NCI-H146 treated with DMSO at 0.1 percent for 48 hours (cell line): ENCODE results near the gene TUBA1C.
"Not testable (repeated sequence)": the region's sequence is repeated elsewhere in the genome, so short reads cannot be mapped to it uniquely, and the experiment has no call there.

Experiments
- DNase-seq: peaks from one replicate; lab custom pipeline; 2025; ENCODE audit not compliant: unreplicated experiment; lab: John Stamatoyannopoulos, UW

TUBA1C gene

DNA sequence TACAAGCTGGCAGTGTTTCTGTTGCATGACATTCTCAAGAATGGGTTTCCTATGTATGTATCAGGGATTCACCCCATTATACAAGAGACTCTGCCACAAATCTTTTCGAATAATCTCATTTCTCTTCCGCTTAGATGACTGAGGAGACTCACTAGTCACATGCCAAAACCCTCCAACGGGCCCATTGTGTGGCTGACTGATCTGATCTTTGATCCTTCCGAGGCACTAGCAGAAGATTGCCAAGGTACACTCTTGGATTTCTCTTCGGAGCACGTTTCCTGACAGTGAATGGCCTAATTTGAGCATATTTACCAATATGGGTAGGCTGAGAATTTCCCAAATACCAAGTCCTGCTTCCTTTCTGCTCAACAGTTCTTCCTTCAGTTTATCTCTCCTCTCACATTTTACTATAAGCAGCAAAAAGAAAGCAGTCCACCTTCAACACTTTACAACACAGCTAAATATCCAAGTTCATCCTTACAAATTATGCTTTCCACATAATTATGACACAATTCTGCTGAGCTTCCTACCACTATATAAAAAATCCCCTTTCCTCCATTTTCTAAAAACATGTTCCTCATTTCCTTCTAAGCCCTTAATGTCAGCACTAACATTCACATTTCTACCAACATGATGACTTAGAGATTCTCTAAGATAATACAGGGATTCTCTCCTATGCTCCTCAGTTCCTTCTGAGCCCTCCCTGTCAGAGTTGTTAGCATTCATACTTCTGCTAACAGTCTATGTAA, 41.1 kb downstream of the TUBA1C start:
- no peak for DNase-seq

DNA sequence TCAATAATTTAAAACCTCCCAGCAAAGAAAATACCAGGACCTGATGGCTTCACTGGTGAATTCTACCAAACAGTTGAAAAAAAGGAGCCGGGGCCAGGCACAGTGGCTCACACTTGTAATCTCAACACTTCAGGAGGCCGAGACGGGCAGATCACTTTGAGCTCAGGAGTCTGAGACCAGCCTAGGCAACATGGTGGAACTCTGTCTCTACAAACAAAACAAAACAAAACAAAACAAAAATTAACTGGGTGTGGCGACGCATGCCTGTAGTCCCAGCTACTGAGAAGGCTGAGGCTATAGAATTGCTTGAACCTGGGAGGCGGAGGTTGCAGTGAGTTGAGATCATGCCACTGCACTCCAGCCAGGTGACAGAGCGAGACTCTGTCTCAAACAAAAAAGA, 44.5 kb downstream of the TUBA1C start:
- no peak for DNase-seq

DNA sequence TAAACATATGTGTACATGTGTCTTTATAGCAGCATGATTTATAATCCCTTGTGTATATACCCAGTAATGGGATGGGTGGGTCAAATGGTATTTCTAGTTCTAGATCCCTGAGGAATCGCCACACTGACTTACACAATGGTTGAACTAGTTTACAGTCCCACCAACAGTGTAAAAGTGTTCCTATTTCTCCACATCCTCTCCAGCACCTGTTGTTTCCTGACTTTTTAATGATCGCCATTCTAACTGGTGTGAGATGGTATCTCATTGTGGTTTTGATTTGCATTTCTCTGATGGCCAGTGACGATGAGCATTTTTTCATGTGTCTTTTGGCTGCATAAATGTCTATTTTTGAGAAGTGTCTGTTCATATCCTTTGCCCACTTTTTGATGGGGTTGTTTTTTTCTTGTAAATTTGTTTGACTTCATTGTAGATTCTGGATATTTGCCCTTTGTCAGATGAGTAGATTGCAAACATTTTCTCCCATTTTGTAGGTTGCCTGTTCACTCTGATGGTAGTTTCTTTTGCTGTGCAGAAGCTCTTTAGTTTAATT, 45.6 kb downstream of the TUBA1C start:
- DNase-seq: not testable (repeated sequence)

DNA sequence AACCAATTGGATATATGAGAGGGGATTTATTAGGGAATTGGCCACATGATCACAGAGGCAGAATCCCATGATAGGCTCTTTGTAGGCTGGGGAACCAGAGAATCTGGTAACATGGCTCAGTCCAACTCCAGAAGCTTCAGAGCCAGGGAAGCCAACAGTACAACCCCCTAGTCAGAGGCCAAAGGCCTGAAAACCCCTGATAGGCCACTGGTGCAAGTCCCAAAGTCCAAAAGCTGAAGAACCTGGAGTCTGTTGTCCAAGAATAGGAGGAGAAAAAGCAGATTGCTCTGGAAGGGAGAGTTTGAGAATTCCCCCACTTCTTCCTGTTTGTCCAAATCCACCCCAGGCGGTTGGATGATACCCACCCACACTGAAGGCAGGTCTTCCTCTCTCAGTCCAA, 49.9 kb downstream of the TUBA1C start:
- DNase-seq: no peak

DNA sequence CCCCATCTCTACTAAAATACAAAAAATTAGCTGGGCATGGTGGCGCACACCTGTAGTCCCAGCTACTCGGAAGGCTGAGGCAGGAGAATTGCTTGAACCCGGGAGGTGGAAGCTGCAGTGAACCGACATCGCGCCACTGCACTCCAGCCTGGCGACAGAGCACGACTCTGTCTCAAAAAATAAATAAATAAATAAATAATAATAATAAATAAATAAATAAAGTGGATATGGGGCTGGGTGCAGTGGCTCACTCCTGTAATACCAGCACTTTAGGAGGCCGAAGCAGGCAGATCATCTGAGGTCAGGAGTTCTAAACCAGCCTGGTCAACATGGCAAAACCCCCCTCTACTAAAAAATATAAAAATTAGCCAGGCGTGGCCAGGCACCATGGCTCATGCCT, 52.2 kb downstream of the TUBA1C start:
- DNase-seq: not testable (repeated sequence)

DNA sequence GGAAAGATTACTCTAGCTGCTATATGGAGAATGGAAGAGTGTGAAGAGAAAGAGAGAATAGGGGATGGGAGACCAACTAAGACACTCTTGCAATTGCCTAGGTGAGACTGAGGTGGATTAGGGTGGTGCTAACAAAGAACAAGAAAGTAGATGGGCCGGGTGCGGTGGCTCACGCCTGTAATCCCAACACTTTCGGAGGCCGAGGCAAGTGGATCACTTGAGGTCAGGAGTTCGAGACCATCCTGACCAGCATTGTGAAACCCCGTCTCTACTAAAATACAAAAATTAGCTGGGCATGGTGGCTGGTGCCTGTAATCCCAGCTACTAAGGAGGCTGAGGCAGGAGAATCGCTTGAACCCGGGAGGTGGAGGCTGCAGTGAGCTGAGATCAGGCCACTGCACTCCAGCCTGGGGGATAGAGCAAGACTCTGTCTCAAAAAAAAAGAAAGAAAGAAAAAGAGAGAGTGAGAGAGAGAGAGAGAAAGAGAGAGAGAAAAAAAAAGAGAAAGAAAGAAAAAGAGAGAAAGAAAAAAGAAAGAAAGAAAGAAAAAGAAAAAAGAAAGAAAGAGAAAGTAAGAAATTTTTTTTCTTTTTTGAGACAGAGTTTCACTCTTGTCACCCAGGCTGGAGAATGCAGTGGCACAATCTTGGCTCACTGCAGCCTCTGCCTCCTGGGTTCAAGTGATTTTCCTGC, 55.7 kb downstream of the TUBA1C start:
- not testable (repeated sequence) for DNase-seq

DNA sequence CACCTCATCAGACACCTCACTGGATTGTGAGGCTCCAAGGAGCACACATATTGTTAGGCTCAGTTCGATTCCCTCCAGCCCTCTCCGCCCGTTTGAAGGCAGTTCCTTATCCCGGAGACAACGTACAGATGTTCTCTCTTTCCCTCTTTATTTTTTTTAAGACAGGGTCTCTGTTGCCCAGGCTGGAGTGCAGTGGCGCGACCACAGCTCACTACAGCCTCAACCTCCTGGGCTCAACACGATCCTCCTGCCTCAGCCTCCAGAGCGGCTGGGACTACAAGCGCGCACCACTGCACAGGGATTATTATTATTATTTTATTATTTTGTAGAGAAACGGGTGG, 57.5 kb downstream of the TUBA1C start:
- DNase-seq: peak; percentile 26

DNA sequence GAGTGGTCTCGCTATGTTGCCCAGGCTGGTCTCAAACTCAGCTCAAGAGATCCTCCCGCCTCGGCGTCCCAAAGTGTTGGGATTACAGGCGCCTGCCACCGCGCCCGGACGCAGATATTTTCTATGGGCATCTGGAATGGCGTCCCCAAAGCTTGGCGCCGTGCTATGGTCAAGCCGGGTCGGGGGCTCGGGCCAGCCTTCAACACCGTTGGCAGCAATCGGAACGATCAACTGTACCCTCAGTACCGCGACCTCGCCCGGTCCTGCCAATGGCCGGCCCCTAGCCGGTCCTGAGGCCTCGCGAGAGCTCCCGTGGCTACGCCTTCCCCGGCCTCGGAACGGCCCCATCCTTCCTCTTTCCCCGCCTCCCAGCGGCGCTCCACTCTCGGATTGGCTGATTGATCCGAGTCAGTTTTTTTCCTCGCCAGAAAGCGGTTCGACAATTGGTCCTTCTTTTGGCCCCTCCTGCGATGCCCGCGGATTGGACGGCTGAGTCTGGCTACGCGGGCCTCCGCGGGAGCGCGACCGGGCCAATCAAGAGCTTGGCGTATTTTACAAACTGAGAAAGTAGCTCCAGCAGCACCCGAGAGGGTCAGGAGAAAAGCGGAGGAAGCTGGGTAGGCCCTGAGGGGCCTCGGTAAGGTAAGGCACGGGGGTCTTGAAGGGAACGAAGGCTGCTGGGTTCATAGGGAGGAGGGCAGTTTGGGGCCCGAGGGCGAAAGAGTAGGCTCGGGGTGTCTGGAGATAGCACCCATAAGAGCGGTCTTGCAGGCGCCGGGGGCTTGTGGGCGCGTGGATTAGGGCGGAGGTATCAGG, 58.0 kb downstream of the TUBA1C start, which contains the start of gene TROAP:
TROAP (plus strand) TSS at position 548 of the 816 bp plus-strand sequence. CDS start 354 bp downstream, outside the sequence.
- DNase-seq: peak; percentile 98

DNA sequence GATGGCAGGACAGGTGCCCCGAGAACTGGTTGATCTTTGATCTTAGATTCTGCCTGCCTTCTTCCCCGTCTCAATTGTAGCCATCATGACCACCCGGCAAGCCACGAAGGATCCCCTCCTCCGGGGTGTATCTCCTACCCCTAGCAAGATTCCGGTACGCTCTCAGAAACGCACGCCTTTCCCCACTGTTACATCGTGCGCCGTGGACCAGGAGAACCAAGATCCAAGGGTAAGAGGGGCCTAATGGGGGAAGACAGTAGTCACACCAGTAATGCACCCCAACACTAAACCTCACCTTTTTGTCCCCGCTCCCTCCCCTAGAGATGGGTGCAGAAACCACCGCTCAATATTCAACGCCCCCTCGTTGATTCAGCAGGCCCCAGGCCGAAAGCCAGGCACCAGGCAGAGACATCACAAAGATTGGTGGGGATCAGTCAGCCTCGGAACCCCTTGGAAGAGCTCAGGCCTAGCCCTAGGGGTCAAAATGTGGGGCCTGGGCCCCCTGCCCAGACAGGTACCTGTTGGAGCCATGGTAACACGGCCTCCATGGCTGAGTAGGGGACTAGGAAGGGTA, 58.7 kb downstream of the TUBA1C start:
- DNase-seq: no peak
